GM21447 (cell line): ENCODE results near the gene SEH1L.
"Not testable (repeated sequence)": the region's sequence is repeated elsewhere in the genome, so short reads cannot be mapped to it uniquely, and the experiment has no call there.

Experiments
- ATAC-seq: cut with Tn5 transposase; IDR thresholded peaks from one replicate; pipeline ENCODE4 v1.9.1; 2021; ENCODE audit not compliant: unreplicated experiment

The SEH1L gene, protein sequence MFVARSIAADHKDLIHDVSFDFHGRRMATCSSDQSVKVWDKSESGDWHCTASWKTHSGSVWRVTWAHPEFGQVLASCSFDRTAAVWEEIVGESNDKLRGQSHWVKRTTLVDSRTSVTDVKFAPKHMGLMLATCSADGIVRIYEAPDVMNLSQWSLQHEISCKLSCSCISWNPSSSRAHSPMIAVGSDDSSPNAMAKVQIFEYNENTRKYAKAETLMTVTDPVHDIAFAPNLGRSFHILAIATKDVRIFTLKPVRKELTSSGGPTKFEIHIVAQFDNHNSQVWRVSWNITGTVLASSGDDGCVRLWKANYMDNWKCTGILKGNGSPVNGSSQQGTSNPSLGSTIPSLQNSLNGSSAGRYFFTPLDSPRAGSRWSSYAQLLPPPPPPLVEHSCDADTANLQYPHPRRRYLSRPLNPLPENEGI

DNA sequence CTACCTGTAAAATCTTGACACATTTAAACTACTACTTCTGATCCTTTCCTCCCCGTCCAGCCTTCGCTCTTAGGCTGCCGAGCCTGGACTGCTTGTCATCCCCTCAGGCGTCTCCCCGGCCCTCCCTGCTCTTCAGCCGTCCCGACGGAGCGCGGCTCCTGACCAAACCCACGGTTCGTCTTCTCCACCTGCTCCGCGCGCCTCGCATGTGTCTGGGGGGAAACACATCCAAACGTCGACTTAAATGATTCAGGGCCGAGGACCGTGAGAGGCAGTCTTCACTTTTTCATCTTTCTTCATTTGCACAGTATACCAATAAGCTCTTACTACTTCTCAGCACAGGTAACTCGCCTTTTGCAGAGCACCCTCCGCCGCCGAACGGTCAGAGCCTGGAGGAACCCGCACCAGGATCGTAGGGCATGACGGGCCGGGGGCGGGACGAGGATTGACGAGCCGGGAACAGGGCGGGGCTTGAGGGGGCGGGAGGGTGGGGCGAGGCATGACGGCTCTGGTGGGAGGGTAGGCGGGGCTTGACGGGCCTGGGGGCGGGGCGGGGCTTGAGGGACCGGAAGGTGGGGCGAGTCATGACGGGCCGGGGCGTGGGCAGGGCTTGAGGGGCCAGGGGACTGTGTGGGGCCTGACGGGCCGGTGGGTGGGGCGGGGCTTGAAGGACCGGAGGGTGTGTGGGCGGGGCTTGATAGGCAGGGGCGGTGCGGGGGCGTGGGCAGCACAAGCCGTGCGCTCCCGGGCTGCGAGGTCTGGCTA lies at the start of gene SEH1L:
Gene SEH1L (plus strand): TSS at position 727 of the 765 bp plus-strand sequence. CDS start 111 bp downstream, outside the sequence.
- ATAC-seq = peak; percentile 72

DNA sequence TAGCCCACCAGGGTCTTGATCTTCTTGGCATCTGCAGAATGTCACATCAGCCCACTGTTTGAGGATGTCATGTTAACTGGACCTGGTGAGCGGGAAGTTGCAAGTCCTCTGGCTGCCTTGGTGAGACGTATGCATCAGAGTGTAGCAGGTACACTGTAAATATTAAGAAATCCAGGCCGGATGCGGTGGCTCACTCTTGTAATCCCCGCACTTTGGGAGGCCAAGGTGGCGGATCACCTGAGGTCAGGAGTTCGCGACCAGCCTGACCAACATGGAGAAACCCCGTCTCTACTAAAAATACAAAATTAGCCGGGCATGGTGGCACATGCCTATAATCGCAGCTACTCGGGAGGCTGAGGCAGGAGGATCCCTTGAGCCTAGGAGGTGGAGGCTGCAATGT lies 46.6 kb upstream of the SEH1L start:
- ATAC-seq = not testable (repeated sequence)

DNA sequence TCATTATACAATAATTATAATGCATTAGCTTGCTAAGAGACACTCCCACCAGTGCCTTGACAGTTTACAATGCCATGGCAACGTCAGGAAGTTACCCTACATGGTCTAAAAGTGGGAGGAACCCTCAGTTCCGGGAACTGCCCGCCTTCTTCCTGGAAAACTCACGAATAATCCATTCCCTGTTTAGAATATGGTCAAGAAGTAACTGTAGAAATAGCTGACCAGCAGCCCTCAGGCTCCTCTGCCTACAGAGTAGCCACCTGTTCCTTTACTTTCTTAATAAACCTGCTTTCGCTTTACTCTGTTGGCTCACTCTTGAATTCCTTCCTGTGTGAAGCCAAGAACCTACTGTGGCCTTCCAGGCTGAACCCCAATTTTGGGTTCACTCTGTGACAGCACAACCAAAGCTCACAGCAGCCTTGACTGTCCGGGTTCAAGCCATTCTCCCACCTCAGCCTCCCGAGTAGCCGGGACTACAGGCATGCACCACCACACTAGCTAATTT lies 43.7 kb upstream of the SEH1L start:
- ATAC-seq = no peak

DNA sequence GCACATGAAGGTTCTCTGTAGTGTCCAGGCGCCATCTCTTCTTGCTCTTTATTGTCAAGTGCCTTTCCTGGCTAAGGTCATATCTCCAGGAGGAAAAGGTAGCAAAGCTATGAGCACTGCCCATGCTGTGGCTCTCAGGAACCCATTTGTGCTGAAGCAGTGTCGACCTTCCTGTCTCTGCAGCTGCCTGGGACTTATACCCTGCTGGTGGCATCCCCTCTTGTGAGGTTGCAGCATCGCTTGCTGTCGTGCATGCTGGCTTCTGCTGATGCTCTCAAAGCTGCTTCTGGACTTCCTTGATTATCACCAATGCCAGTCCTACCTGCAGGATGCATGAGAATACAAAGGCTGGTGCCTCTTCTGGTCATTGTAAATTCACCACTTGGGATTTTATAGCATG lies 41.7 kb upstream of the SEH1L start:
- ATAC-seq = no peak

GRCh38 chr18:12906773-12907172 lies 41.0 kb upstream of the SEH1L start:
- no peak for ATAC-seq

GRCh38 chr18:12907258-12907925 lies 40.4 kb upstream of the SEH1L start:
- no peak for ATAC-seq

- no peak for ATAC-seq
These were observed 39.1 kb upstream of the SEH1L start for GRCh38 chr18:12908706-12909105.

DNA sequence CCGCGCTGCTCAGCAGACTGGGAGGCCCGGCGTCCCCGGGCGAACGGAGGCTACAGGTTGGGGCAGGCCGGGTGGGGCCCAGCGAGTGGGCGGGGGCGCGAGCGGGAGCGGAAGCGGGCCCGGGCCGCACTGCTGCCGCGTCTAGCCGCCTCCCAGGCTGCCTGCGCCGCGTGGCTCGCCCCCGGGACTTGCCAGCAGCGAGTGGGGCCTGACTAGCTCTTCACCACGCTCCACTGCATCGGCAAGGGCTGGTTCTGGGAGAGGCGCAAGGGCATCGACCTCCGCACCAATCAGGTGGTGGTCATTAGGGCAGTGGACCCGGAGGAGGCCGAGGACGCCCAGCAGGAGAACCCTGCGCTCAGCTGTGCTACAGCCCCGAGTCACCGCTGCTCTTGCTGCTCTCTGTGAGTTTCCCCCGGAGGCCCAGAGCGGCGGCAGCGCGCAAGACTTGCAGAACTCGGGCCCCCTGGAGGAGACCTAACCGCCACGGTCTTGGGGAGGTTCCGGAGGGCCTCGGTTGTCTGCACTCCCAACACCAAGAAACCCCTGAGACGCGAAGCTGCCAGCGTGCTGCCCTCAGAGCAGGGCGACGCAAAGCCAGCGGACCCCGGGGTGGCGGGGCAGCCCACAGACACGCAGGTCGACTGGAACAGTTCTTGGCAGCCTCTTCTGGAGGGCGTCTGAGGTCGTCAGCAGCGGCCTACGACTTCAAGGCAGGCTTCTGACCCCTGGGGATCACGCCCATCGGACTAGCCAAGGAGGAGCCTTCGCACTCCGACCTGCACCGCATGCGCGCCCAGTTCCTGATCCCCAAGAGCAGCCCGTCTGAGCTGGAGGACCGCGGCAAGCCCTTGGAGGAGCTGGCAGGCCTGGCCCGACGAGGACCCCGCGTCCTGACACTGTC lies 36.5 kb upstream of the SEH1L start:
- ATAC-seq = no peak

- no peak for ATAC-seq
These were observed 35.7 kb upstream of the SEH1L start for GRCh38 chr18:12911929-12912703.

- peak; percentile 74 for ATAC-seq
These were observed 26.6 kb upstream of the SEH1L start for GRCh38 chr18:12921178-12921577.

DNA sequence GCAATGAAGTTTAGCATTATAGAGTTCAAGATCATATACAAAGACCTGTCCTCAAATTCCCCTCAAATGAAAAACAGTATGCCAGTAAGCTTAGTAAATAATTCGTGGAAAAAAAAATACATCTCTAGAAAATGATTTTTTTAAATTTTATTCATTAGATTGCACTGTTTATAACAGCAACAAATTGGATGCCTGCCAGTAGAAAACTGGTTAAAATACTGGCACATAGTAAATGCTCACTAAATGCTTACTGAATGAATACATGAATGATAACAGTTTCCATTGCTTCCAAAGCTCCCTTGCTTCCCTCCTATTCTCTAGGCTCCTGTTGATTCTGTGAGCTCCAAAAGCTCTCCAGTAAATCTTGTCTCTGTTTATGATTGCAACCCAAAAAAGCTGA lies 25.5 kb upstream of the SEH1L start:
- no peak for ATAC-seq

DNA sequence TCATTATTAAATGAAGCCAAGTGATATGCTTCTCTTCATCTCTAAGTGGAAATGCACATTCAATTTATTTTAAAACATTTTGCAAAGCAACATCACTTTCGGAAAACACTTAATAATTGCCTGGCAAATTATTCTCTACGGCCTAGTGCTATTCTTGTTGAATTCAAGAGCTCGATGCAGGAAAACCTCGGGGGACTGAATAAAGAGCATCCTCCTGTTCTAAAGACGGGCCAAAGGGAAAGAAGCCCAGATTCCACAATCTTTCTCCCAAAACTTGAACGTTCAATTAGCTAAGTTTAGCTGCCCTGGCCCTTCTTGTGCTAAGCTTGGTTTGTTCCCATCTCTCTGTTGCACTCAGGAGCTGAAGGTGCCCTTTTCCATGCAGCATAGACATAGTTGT lies 23.2 kb upstream of the SEH1L start:
- ATAC-seq = no peak

DNA sequence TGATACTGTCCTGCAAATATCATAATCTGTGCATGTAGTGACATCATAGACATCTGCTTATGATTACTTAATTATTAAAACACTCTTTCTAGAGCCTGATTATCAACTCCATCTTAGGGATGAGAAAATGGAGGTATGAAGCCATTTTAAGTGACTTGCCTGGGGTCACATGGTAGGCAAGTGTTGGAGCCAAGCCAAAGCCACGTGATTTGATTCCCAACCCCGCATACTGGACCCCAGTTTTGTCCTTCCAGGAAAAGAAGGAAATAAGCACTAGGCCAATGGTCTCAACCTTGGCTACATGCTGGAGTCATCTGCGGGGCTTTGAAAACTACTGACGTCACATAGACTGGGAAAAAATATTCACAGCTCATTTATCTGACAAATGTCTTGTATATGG lies 19.6 kb upstream of the SEH1L start:
- ATAC-seq = no peak

- ATAC-seq = no peak
These were observed 19.2 kb upstream of the SEH1L start for GRCh38 chr18:12928641-12929040.

DNA sequence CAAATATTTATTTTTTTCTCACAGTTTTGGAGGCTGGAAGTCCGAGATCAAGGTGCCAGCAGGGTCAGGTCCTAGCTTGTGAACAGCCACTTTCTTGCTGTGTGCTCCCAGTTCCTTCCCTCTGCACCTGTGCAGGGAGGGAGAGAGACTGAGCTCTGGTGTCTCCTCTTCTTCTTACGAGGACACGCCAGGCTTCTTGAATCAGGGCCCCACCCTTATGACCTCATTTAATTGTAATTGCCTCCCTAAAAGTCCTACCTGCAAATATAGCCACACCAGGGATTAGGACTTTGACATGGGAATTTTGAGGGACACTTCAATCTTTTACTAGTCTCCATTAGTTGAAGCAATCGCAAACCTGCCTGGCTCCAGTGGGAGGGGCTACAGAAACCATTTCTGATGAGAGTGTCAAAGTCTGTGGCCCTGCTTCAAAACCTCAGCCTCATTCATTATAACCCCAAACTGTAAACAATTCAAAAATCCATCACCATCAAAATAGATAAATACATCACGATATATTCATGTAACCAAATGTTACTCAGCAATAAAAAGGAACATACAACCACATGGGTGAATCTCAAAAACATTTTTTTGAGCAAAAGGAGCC lies 18.2 kb upstream of the SEH1L start:
- no peak for ATAC-seq

DNA sequence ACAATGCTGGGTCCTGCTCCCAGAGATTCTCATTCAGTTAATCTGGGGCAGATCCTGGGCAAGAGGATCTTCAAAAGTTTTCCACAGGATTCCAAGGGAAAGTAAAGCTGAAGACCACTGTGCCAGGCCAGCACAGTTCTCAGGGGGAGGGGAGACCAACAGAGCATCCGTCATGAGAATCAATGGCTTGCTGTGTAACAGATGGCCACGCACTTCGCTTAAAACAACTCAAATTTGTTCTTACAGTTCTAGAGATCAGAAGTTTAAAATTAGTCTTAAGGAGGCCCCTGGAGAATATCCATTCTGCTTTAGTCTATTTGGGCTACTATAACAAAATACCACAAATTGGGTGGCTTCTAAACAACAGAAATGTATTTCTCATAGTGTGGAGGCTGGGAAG lies 17.4 kb upstream of the SEH1L start:
- no peak for ATAC-seq

- no peak for ATAC-seq
These were observed 16.9 kb upstream of the SEH1L start for GRCh38 chr18:12930908-12931307.

DNA sequence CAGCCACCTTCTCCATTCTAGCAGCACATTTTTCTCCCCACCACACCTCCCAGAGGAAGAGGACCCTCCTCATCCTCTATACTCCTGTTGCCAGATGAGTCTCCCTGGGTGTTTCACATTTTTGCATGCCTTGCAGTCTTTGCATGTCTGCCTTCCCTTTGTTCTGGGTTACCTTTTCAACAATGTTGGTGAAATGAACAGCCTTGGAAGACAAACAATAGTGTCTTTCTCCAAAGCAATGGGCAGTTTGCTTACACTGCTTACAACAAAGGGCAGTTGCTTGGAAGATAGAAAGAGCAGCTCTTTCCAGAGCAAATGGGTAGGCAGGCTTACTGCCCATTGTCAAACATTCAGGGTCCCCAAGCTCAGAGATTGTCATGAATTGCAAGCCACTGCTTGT lies 14.5 kb upstream of the SEH1L start:
- ATAC-seq = no peak

GRCh38 chr18:12934454-12935071 lies 13.2 kb upstream of the SEH1L start:
- ATAC-seq = no peak
